AML-193 (cell line): ENCODE results near the gene ANO2.
A peak's percentile ranks its signal among the peaks of the same experiment; 100 is the strongest.

ENCODE experiments used
- DNase-seq, 2 experiments: peaks; one replicate each; lab custom pipeline; 2025; lab: John Stamatoyannopoulos, UW

The ANO2 gene

DNA sequence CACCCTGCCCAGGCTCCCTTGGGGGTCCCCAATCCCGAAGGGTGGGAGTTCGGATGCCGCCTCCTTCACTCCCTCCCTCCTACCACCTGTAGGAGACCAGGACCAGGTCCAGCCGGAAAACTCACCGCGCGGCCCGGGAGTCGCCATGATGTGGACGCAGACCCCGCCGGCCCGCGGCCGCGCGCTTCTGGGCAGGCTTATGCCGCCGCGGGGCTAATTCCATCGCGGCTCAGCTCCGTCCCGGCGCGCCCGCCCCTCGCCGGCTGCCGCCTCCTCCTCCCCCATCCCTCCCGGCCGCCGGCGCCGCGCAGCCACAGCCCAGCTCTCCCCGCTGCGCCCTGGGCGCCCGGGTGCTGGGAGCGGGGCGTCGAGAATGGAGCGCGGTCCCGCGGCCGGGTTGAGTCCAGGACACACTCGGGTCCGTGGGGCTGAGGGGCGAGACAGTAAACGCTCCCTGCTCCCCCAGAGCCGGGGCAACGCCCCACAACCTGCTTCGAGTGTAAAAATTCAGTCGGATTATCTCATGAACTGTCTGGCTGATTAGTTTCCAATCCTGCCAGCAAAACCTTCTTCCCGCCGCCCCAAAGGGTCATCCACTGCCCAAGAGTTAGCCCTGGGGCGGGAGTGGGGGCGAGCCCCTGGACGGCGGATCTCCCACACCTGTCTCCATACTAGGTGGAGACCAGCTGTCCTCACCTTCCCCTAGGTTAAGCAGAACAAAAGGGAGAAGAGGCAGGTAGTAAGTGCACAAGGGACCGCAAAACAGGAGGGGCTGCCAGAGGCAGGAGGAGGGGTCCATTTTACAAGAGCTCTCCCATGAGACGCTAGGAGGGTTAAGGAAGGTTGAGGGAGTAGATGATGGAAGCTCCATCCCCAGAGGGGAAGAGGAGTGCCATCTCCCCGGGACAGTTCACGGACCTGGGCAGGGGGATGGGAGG, at the start of gene ANO2:
Gene ANO2, minus strand, starts transcription at position 189 of the 938 bp plus-strand sequence. Its CDS starts 42 bp downstream, at position 147.
- DNase-seq, result no peak

DNA sequence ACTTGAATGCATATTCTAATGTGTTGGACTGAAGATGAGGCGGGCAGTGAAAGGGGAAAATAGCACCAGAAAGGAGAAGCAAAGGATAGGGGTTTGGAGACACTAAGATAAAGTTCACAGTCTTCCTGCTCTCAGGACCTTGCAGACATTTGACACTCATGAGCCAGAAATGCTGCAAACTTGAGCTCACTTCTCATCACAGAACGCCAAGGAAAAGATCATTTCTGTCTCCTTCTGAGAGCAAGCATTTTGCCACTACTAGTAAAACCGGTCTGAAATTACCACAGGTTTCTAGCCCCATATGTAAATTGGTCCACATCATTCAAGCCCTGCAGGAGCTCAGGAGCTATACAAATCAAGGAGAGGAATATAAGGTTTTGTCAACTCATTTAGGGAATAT, 44.6 kb upstream of the ANO2 start:
- DNase-seq, result no peak

DNA sequence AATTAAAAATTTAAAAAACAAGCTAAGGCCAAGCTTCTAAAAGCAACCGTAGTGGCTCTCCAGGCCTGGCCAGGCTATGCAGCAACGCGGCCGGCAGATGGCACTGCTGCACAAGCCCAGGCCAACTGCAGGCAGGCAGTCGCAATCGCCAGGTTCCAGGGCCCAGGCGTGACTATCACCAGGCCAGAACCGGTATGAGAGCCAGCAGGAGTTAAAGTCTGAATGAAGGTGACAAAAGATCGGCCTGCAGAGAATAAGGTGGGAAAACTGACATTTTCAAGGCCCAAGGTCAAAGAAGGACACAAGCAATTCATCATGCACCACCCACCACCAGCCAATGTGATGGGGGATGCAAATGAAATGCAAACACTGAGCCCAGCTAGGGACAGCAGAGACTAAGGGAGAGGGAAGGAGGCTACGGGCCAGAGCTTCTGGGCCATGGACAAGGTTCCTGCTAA, 43.6 kb upstream of the ANO2 start:
- DNase-seq, result peak; percentile 43 to 50

DNA sequence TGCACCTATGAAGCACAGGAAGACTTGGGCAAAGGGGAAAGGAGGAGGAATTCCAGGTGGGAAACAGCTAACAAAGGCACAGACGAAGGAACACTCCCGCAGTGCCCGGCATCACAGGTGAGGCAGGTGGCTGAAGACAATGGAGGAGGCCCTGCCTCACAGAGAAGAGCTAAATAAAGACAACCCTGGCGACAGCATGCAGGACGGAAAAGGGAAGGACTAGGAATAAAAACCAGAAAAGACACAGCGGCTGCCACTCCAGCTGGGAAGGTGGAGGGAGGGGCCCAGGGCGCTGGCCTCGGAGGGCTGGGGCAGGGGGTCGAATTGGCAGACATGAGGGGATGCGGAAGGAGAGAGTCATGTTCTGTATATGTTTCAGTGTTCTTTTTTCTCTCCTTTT, 43.0 kb upstream of the ANO2 start:
- no peak for DNase-seq

DNA sequence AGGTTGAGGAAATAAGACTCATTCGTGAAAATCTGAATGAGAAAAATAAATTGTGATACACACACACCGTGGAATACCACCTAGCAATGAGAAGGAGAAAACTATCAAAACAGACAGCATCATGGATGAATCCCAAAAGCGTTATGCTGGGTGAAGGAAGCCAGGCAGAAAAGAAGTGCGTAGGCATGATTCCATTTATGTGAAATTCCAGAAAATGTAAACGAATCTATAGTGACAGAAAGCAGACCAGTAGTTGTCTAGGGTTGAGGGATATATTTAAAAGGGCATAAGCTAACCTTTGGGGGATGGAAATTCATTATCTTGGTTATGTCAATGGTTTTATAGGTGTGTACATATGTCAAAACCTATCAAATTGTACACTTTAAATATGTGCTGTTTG, 42.5 kb upstream of the ANO2 start:
- DNase-seq, result no peak

DNA sequence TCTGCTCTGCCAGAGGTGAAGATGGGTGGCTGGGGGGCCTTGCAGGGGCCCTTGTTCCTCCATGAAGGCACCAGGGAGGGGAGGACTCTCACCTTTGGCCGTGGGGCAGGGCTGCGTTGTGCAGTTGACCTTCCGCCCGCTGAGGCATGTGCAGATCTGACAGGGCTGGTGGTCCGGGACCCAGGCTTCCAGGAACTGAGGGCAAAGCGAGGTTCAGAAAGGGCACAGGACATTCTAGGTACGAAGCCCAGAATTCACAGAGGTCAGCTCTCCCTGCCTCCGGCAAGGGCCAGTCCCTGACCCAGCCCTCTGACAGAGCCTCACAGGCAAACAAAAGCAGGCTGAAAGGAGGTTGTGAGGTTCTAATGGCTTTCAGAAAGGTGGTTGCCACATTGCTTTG, 40.4 kb upstream of the ANO2 start:
- no peak for DNase-seq

DNA sequence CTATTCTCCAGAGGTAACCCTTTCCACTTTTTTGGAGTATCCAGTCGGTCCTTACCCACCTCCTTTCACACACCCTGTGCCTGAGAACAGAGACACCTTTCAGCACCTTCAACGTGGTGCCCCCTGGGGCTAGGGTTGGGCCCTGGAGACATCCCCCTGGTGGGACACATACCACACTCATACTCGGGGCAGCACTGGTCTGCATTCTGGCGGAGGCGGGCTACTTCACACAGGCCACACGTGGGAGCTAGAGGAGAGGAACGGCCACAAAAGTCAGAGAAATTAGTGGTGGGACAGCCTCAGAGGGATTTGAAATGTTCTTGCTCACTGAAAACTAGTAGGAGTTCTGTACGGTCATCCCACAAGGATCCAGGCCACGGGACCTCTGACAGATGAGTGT, 39.8 kb upstream of the ANO2 start:
- no peak for DNase-seq

DNA sequence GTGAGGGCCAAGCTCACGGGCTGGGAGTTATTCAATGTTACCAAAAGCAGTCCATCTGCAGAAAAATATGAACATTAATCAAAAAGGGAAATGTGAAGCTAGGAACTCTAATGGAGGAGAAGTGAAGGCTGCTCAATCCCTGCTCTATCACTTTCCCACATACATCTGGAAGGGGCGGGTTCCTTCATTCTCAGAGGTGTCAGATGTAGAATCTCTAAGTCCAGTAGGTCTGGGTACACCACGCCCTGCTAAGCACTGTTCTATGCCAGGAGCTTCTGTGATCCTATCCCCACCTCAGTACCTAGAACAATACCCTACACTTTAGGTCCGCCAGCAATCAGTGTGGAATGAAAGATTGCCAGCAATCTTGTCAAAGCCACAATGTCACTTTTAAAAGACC, 37.0 kb upstream of the ANO2 start:
- no peak for DNase-seq

DNA sequence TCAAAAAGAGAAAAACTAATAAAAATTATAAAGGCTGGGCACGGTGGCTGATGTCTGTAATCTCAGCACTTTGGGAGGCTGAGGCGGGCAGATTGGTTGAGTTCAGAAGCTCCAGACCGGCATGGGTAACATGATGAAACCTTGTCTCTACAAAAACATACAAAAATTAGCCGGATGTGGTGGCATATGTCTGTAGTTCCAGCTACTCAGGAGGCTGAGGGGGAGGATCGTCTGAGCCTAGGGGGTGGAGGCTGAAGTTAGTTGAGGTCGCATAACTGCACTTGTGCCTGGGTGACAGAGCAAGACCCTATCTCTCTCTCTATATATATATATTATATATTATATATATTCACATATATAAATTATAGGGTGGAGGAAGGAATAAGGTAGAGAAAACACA, 32.5 kb upstream of the ANO2 start:
- DNase-seq, result no peak

DNA sequence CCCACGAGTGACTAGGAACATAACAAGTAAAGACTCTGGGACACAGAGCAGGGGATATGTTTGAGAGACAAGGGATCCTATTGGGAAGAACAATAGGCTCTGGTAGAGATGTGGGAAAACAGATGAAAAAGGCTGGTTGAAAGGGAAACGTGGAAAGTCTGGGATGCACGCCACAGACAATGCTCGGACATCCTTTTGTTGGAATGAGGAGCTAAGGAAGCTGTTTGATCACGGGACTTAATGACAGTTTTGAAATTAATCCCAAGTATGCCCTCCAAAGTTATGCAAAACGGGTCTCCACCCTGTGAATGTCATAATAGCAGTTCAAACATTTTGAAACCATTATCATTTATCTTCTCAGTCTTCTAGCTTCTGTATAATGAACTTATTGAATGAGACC, 31.7 kb upstream of the ANO2 start:
- DNase-seq, result no peak

DNA sequence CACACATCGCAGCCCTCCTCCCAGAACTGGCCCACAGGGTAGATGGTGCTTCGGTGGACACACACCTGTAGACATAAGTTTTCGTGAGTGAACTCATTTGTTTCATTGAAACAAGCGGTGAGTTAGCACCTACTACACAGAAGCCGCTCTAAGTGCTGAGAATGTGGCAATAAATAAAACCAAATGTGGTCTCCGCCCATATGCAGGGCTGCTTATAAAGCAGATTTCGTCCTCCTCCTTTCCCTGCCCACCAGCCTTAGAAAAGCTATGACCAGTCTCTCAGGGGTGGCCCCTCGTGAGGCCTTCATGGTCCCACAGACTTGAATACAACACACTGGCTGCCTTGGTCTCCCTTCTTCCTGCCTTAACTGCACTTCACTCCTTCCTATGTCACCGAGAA, 31.1 kb upstream of the ANO2 start:
- DNase-seq, result no peak

DNA sequence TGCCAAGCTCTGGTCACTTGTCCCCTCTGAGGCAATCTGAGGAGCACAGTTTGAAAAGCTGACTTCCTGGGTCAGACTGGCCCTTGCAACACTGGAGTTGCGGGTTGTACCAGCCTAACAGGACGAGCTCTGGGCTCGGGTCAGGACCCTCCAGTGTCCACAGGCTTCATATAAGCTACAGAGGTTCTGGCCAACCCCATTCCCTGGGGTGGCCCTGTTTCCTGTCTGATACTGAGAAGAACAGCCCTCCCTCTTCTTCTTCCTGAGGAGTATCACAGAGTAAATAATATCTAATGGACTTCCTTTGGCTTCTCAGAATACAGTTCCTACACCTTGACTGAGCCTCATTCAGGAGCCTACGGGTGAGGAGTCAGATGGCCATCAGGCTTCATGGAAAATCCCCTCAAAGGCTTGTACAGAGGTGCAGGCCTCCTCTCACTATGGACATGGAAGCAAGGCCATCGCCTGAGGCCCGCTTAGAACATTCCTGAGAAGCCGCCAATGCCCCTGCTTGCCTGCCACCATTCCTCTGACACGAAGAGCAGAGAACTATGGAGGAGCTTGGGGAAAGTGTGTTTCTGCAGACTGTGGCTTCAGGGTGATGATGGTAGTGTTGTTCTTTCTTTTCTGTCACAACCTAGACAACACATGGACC, 28.5 kb upstream of the ANO2 start:
- DNase-seq, result no peak

DNA sequence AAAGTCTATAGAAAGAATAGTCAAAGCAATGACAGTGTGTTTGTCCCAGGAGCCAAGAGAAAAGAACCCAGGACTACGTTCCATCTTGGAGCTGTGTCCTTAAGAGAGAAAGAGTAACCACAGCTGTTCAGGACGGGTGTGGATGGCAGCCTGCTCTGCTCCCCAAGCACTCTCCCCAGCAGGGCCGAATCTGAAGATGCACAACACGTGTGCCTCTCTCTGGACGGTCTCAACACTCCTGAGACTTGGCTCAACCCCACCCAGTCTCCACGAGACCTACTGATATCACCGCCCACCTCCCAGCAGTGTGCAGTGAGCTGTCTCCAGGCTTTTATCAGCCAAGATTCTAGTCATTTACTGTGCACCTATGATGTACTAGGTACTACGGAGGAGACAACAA, 27.3 kb upstream of the ANO2 start:
- no peak for DNase-seq

DNA sequence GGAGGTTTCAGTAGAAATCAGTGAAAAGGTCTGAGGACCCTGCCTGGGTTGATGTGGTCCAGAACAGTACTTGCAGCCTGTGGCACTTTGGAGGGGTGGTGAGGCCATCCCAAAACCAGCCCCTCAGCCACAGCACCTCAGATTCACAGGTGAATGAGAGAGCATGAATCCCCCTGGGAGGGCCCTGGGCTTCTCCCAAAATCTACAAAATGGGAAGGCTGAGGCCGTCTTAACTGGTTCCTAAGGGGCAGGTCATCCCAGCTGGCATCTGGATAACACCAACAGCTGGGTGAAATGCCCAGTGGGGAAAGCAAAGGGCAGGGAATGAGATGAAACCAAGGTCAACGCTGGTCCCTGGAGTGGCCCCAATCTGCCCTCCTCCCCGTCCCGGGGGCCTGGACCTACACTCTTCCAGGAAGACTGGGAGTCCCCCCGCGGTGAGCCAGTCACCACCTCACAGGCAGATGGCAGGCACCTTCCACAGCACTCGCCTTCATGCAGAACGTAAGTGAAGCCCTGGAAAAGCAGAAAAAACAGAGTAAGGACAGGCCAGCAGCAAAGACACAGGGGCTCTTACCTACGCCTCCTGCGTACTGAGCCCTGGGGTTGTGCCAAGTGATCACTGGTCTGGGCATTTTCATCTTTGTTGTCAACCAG, 26.3 kb upstream of the ANO2 start:
- no peak for DNase-seq

DNA sequence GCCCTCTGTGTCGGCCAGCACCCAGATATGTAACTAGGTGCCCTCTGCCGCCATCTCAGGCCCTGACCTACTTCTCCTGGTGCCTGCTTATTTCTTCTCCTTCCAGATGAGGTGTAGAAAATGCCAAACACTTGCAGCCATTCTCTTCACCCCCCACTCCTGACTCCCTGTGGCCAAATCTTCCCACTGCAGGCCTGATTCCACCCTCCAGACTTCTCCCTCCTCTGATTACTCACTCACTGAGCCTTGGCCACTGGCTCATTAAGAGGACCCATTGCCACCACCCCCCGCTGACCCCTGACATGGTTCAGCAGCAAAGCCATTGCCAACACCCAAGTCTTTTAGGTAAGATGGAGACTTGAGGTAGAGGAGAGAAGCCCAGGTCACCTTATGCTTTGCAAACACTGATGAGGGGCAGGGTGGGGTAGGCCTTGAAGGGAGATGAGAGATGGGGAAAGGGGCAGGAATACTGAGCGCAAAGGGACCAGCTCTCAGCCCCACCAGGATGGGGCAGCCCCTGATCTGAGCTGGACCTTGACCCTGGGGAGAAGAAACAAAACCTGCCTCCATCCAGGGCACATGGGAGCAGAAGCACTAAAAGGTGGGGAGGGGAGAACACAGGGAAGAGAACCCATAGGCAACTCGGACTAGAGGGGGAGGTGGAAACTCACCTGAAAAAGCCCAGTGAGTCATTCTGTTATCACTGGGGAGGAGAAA, 25.1 kb upstream of the ANO2 start:
- DNase-seq, result no peak

DNA sequence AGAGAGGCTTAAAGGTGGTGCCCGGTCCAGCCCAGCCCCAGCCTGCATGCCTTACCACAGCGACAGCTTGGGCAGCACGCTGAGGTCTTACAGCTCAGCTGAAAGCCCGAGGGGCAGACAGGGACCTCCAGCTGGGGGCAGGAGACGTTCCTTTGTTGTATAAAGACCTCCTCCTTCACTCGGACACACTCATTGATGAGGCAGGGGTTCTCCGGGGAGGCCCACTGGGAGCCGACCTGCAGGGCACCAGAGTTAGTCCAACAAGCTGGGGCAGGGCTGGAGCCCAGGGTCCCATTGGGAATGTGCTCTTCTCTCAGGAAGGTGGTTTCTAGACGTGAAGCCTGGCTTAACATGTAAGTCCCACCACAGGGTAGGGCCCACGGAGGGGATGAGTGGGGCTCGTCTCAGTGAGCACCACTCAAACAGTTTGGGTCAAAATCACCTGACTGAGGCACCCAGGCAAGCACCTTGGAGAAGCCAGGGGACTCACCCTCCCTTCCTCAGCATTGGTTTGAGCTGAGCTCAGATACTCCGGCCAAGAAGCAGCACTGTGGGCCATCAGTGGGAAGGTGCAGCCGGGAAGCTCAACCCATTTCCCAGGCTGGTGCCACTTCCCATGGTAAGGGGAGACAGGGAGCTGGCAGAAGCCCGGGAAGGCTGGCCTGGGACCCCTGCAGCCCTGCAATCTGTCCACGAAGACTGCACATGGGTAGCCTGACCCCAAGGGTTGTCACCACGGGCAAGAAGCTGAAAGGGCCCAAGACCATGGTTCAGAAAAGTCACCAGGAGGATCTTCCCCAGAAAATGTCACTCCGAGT, 24.3 kb upstream of the ANO2 start:
- DNase-seq, result no peak

DNA sequence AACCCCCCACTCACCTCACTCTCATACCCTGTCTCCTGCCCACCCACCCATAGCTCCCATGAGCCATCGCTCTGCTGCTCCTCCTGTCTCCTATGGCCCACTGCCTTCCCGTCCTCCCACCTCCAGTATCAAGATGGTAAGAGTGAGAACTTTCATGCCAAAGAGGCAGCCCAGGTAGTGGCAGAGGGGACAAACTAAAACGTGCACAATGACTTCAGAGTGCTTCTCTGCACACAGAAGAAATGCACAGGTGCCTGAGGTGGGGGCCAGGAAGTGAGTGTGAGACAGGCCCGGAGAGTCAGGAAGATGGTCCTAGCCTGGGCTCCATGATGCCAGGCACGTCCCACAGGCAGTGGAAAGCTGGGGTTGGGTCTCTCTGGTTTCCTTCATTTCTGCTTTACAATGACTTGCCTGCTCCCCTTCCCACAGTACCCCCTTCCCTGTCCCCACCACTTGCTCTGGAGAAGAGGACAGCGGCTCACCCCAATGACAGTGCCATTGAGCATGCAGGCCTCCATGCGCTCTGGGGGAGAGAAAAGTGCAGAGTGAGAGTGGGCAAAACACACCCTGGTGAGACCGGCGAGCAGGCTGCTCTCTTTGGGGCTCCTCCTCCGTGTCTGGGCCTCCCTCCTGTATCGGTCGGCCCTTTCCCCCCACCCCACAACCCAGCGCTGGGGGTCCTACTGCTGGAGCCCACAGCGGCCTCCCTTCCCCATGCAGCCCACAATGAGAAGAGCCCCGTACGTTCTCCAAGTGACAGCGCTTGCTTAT, 22.8 kb upstream of the ANO2 start:
- DNase-seq, result no peak

DNA sequence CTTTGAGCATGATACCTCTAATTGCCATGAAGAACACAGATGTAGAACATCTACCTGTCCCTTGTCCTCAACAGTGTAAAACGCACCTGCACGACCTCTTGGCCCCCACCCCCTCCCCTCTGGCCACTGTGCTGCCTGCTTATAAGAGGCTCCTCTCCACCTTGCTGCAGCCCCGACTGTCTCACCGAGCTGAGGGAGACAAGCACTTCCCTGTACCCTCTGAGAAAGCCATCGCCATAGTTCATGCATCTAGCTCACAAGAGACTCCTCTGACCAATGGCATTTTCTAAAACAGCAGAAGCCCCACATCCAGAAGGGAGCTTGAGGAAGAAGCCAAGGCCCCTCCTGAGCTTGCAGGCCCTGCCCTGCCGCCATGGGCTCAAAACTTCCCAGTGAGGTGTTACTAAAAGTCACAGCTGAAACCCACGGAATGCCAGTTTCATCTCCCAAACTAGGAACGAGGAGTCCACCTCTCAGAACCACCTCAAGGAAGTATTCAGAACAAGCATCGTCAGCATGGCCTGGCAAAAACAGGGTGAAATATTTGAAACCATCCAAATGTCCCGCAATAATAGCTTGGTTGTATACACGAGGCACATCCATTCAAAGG, 21.5 kb upstream of the ANO2 start:
- DNase-seq, result no peak

DNA sequence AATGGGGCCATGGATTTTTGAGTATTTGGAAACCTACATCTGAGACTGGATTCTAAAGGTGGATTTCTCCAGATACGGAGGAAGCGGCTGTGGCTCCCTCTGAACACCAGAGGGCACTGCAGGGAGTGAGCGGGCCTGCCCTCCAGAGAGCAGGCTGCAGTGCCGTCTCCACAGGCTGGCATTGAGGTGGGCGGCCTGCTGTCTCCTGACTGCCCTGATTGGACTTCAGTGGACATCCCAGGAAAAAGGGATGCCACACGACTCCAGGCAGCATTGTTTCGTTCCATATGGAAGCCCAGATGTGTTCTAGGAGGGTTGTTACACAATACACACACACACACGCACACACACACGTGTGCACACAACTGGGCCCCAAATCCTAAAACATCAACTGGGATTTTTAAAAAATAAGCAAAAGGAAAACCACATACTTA, 20.9 kb upstream of the ANO2 start:
- DNase-seq, result peak; percentile 2 to 22
